Epithelial cell of proximal tubule (primary cell): ENCODE data around the gene CLMP. TPM values are rescaled to one million over a fixed set of nuclear protein-coding genes. Genes with fewer than 3 reads are reported as not detected.

Source experiments
- DNase-seq: peaks from one replicate; pipeline ENCODE4 v3.0.0-alpha.2; 2011; ENCODE audit warnings: low read depth
- H3K4me3 ChIP-seq: 2 replicates; pipeline ENCODE4 v1.5.1; 2011; ENCODE audit warnings: low read depth, mild to moderate bottlenecking, low read length
- total RNA-seq: library from RNA; depleted of rRNA; stranded (reverse); fragments of >200 nt; gene quantifications from 2 replicates; pipeline ENCODE4 v1.2.3, GENCODE V29; 2015
- TF ChIP-seq, protein P1 (sequence below): conservative IDR thresholded peaks from 2 replicates; pipeline ENCODE4 v1.5.1; 2012; ENCODE audit warnings: low read depth, mild to moderate bottlenecking, low read length

CLMP gene
- total RNA-seq, 1 donor from 2014 or later: 19.0 TPM

- H3K4me3 ChIP-seq: no peak overlapping the region
- DNase-seq: no peak
- TF ChIP-seq, protein P1, sequence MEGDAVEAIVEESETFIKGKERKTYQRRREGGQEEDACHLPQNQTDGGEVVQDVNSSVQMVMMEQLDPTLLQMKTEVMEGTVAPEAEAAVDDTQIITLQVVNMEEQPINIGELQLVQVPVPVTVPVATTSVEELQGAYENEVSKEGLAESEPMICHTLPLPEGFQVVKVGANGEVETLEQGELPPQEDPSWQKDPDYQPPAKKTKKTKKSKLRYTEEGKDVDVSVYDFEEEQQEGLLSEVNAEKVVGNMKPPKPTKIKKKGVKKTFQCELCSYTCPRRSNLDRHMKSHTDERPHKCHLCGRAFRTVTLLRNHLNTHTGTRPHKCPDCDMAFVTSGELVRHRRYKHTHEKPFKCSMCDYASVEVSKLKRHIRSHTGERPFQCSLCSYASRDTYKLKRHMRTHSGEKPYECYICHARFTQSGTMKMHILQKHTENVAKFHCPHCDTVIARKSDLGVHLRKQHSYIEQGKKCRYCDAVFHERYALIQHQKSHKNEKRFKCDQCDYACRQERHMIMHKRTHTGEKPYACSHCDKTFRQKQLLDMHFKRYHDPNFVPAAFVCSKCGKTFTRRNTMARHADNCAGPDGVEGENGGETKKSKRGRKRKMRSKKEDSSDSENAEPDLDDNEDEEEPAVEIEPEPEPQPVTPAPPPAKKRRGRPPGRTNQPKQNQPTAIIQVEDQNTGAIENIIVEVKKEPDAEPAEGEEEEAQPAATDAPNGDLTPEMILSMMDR: no peak
Observed at GRCh38 chr11:123086305-123086704, 108.7 kb downstream of the CLMP start.

- TF ChIP-seq, protein P1: no peak
- no peak for DNase-seq
- no peak overlapping the region for H3K4me3 ChIP-seq
Observed at GRCh38 chr11:123085497-123085896, 109.6 kb downstream of the CLMP start.

DNA sequence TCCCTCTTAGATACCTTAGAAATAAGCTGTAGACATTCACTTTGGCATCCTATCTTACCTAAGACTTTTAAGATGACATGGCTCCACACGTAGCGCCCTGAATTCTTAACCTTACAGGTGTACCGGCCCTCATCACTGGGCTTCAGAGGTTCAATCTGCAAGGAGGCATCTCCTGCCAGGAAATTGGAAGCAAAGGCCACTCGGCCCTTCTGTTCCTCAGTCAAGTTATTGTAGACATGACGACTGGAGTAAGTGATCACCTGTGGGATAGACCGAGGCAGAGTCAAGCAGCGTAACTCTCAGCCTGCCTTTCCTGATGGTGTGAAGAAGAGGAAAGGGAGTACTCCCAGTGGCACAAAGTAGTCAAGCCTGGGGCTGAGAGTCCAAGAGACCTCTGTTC is 110.6 kb downstream of the CLMP start:
- no peak overlapping the region for H3K4me3 ChIP-seq
- DNase-seq: no peak
- TF ChIP-seq, protein P1: no peak

DNA sequence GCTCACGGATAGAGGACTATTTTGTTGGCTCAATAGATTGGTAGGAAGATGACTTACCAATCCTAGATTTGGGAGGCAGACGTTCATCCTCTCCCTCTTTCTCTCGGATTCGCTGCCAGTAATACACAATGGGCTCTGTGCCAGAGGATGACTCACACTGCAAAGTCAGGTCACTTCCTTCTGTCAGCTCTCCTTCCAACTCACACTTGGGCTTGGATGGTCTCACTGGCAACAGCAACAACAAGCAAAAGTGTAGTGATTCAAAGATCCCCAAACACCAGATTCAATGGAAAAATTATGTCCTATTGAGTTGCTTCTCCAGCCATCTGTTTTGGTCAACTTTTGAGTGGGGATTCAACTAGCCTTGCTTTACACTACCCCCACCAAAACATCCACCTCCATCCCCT is 111.4 kb downstream of the CLMP start:
- TF ChIP-seq, protein P1: no peak
- DNase-seq: peak; percentile 84
- no peak overlapping the region for H3K4me3 ChIP-seq

- TF ChIP-seq, protein P1: no peak
- H3K4me3 ChIP-seq: no peak overlapping the region
- DNase-seq: no peak
Observed at GRCh38 chr11:123082977-123083376, 112.1 kb downstream of the CLMP start.

DNA sequence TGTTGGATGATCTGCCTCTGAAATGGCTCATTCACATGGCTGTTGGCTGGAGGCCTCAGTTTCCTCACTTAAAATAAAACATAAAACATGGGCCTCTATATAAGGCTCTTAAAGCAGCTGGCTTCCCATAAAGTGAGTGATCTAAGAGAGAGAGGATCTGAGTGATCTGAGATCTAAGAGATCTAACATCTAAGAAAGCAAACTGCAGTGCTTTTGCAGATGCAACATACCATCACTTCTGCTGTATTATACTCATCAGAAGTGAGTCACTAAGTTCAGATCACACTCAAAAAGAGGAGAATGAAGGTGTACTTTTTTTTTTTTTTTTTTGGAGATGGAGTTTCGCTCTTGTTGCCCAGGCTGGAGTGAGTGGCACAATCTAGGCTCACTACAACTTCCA is 115.0 kb downstream of the CLMP start:
- no peak overlapping the region for H3K4me3 ChIP-seq
- DNase-seq: no peak
- TF ChIP-seq, protein P1: no peak

DNA sequence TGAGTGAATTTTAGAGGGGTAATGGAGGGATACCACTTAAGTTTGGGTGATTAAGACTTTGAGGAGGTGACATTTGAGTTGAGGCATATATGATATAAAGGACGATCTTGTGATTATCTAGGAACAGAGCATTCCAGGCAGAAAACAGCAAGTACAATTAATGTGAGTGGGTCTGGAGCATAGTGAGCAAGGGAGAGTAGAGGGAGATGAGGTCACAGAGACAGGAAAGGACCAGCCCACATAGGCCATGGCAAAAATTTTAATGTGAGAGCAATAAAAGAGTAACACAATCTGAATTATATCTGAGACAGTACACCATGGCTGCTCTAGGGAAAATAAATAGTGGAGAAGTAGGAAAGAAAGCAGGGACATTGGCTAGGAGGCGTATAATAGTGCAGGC is 118.6 kb downstream of the CLMP start:
- no peak overlapping the region for H3K4me3 ChIP-seq
- TF ChIP-seq, protein P1: no peak
- no peak for DNase-seq
